Measurements from ENCODE around the gene LPAR5. TPM values are rescaled to one million over a fixed set of nuclear protein-coding genes. Genes with fewer than 3 reads are reported as not detected.

The LPAR5 gene
- total RNA-seq, 1 experiment from 2014 or later, result 0.20 TPM

- BruUV-seq (replicated peaks), result no TSS peak
- H3K36me3 ChIP-seq (ENCODE audit: control insufficient read depth, insufficient read depth, low read length), result peaks cover 4% of the 10 kb centered on the region; the same call in 1 of the 2 replicates
- ChIA-PET CTCF (no interaction called here), POLR2A (interaction anchor here (0.5 to 2.2 kb wide), 2 partner anchors 24 to 59 kb away, joined by 3 to 14 read pairs; partner anchors contain the start of genes COPS7A and ZNF384)
- H3K4me3 ChIP-seq (ENCODE audit: low read depth, low read length), result no peak overlapping the region
- no peaks in the 10 kb centered on the region for H3K9me3 ChIP-seq
- peaks cover 56% of the 10 kb centered on the region for H3K36me3 Mint-ChIP-seq (ENCODE audit: insufficient read depth, unreplicated experiment)
- H3K9me3 Mint-ChIP-seq (ENCODE audit: unreplicated experiment), result no peaks in the 10 kb centered on the region
- peak overlapping the region; percentile 83 for H3K27ac Mint-ChIP-seq (ENCODE audit: unreplicated experiment)
- no peak overlapping the region for H3K4me3 Mint-ChIP-seq (ENCODE audit: unreplicated experiment)
- no peaks in the 10 kb centered on the region for H3K27me3 ChIP-seq (replicated peaks; ENCODE audit: control insufficient read depth, insufficient read depth, low read length)
- no peak for DNase-seq
- peaks cover 12% of the 10 kb centered on the region; the same call in 1 of the 2 replicates for H3K4me1 ChIP-seq
- H3K27me3 Mint-ChIP-seq (ENCODE audit: insufficient read depth, unreplicated experiment), result no peaks in the 10 kb centered on the region
- peaks cover 14% of the 10 kb centered on the region for H3K4me1 Mint-ChIP-seq (ENCODE audit: low read depth, unreplicated experiment)
- intact Hi-C loops (cut with micrococcal nuclease; ENCODE audit: unreplicated experiment), result no loop called here
- no peak for TF ChIP-seq CTCF (IDR thresholded peaks at IDR 0.05; ENCODE audit: insufficient read depth in 1 of 2, low read depth in 1 of 2, low read length in 1 of 2, severe bottlenecking in 1 of 2, unreplicated experiment in 1 of 2)
These were observed 29.1 kb upstream of the LPAR5 start for GRCh38 chr12:6664902-6665301.

- intact Hi-C loops (cut with micrococcal nuclease; ENCODE audit: unreplicated experiment), result loop anchor here (1.0 to 2.0 kb wide), 6 partner anchors 26 to 189 kb away; partner anchors contain the start of genes COPS7A, NOP2, USP5 and ZNF384
- CTCF ChIA-PET, result interaction anchor here (0.5 to 0.7 kb wide), 4 partner anchors 24 to 55 kb away, joined by 3 to 7 read pairs (median 4); no protein-coding TSS in a partner anchor
These were observed 27.4 kb upstream of the LPAR5 start, which contains the start of gene ING4 for GRCh38 chr12:6662906-6663742. ING4 (minus strand) TSS chr12:6663119; CDS start chr12:6663101, 18 bp downstream.

More at GRCh38 chr12:6662906-6663742, 27.4 kb upstream of the LPAR5 start, which contains the start of gene ING4:
- Histone ChIP-seq H3K27me3 (replicated peaks; ENCODE audit: control insufficient read depth, insufficient read depth, low read length) (no peaks in the 10 kb centered on the region), H3K4me1 (peaks cover 12% of the 10 kb centered on the region; the same call in 1 of the 2 replicates), H3K9me3 (no peaks in the 10 kb centered on the region), H3K36me3 (ENCODE audit: control insufficient read depth, insufficient read depth, low read length) (peaks cover 4% of the 10 kb centered on the region; the same call in 1 of the 2 replicates), H3K4me3 (ENCODE audit: low read depth, low read length) (peak within 1 kb of the TSS; percentile 60)
- peaks cover 14% of the 10 kb centered on the region for H3K4me1 Mint-ChIP-seq (ENCODE audit: low read depth, unreplicated experiment)
- H3K27me3 Mint-ChIP-seq (ENCODE audit: insufficient read depth, unreplicated experiment), result no peaks in the 10 kb centered on the region
- TF ChIP-seq CTCF (IDR thresholded peaks at IDR 0.05; ENCODE audit: insufficient read depth in 1 of 2, low read depth in 1 of 2, low read length in 1 of 2, severe bottlenecking in 1 of 2, unreplicated experiment in 1 of 2), result peak in 1 of 2 experiments; percentile 0
- H3K36me3 Mint-ChIP-seq (ENCODE audit: insufficient read depth, unreplicated experiment), result peaks cover 47% of the 10 kb centered on the region
- POLR2A ChIA-PET, result interaction anchor here (0.6 to 2.2 kb wide), 3 partner anchors 26 to 188 kb away, joined by 4 to 14 read pairs (median 7); partner anchors contain the start of genes CDCA3 and ZNF384
- peak; percentile 99 to 100 for DNase-seq
- BruUV-seq (replicated peaks), result no TSS peak
- H3K27ac Mint-ChIP-seq (ENCODE audit: unreplicated experiment), result peak within 1 kb of the TSS; percentile 83
- H3K4me3 Mint-ChIP-seq (ENCODE audit: unreplicated experiment), result peak within 1 kb of the TSS; percentile 79
- H3K9me3 Mint-ChIP-seq (ENCODE audit: unreplicated experiment), result no peaks in the 10 kb centered on the region

Measured in Caco-2 (cell line).